Colonic mucosa (tissue), 4 donors: ENCODE measurements around the gene GDF15. TPM values are rescaled to one million over a fixed set of nuclear protein-coding genes. Genes with fewer than 3 reads are reported as not detected.

ENCODE experiments used
- DNase-seq: peaks from one replicate; pipeline ENCODE4 v3.0.0-alpha.2; 2020
- H3K27ac ChIP-seq: fragments of 200-600 bp; one replicate; pipeline ENCODE4 v1.8.0; 2021
- H3K27me3 ChIP-seq: fragments of 200-600 bp; one replicate; pipeline ENCODE4 v1.8.0; 2021
- H3K36me3 ChIP-seq: fragments of 200-600 bp; one replicate; pipeline ENCODE4 v1.8.0; 2021
- H3K4me1 ChIP-seq: fragments of 200-600 bp; one replicate; pipeline ENCODE4 v1.8.0; 2021; ENCODE audit warnings: mild to moderate bottlenecking
- H3K4me3 ChIP-seq: fragments of 200-600 bp; one replicate; pipeline ENCODE4 v1.8.0; 2021
- H3K9ac ChIP-seq, 2 donors: one replicate each; pipeline ENCODE4 v1.7.0; 2013; ENCODE audit warnings: control low read depth in 2 of 2, low read depth in 2 of 2, low read length in 2 of 2
- H3K9me3 ChIP-seq: fragments of 200-600 bp; one replicate; pipeline ENCODE4 v1.8.0; 2021
- CTCF ChIP-seq: fragments of 200-600 bp; IDR thresholded peaks from one replicate; pipeline ENCODE4 v1.8.0; 2022; ENCODE audit warnings: antibody characterized with exemption, mild to moderate bottlenecking
- intact Hi-C: fragments of 100-400 bp; cut with DNase I; formaldehyde crosslinking; loops from one replicate; pipeline ENCODE4 v1.14.1; 2022
- total RNA-seq, 2 donors: library from RNA; stranded (reverse); fragmentation: NEBNext Ultra II Directional in 1 of 2; extraction: Animal tissue kit (Norgen Biotek cat#: 25700) in 1 of 2; gene quantifications; one replicate each; pipeline ENCODE4 v1.2.1, GENCODE V29; 2021
- donor health status: healthy.
- donor health status: DM: no; HTN: no; CAD: no.
- donor health status: DM: no; HTN: no; CAD: no.

Gene GDF15
- total RNA-seq, 2 donors from 2014 or later, result 120 to 159 TPM

DNA sequence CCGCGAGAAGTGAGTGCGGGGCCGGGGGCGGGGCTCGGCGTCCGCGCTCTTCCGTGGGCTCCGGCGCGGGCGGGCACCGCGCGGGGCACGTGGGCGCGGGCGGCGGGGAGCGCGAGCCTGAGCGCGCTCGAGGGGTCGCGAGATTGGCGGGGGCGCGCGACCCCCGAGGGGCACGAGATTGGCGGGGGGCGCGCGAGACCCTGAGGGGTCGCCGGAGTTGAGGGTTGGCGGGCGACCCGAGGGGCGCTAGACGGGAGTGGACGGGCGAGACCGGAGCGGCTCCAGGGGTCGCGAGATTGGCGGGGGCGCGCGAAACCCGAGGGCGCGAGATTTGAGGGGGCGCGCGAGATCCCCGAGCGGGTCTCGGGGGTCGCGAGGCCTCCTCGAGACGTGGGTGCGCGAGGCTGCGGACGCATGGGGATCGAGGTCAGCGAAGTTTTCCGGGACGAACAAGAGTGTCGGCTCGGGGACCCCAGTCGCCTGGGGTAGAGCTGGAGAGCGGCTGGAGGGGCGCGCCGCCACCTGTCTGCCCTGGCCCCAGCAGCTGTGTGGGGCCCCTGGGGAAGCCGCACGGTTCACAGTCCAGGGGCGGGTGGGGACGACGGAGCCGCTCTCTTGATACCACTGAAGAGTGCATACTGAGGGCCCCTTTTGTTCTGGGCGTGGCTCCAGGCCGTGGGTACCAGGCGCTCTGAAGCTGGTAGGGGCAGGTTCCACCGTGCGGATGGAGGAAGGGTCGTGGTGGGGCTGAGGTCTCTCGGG is 33.9 kb downstream of the GDF15 start:
- H3K4me1 ChIP-seq, result peaks cover 28% of the 10 kb centered on the region
- peak; percentile 74 for DNase-seq
- intact Hi-C loops, result loop anchor here (10.0 kb wide), 1 partner anchor 215 kb away; the partner anchor contains the start of gene RAB3A
- H3K9me3 ChIP-seq, result no peaks in the 10 kb centered on the region
- peak overlapping the region; percentile 63 to 88 for H3K9ac ChIP-seq
- no peak for TF ChIP-seq CTCF
- H3K27me3 ChIP-seq, result peaks cover 13% of the 10 kb centered on the region
- H3K4me3 ChIP-seq, result peak overlapping the region; percentile 73
- no peaks in the 10 kb centered on the region for H3K36me3 ChIP-seq
- H3K27ac ChIP-seq, result peak overlapping the region; percentile 79

DNA sequence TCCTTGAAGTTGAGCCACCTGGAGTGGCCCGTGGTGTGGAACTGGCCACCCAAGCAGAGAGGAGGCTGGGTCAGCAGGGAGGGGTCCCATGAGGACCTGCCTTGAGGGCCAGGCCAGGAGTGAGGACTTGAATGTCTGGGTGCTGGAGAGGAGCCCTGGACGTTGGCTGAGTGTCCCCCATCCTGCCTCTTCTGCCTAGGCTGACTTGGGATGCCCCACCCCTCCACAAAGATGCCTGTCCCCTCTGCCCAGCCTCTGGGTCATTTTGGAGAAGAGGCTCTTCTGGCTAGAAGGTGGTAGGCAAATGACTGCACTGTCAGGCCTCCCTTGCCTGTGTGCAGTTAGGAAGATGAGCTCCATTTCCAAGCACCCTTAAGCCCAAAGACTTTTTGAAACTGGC is 35.0 kb downstream of the GDF15 start:
- no peaks in the 10 kb centered on the region for H3K36me3 ChIP-seq
- intact Hi-C loops, result no loop called here
- peak overlapping the region; percentile 79 for H3K27ac ChIP-seq
- H3K27me3 ChIP-seq, result peaks cover 13% of the 10 kb centered on the region
- TF ChIP-seq CTCF, result no peak
- peaks cover 28% of the 10 kb centered on the region for H3K4me1 ChIP-seq
- H3K4me3 ChIP-seq, result peak overlapping the region; percentile 73
- DNase-seq, result no peak
- H3K9ac ChIP-seq, result peak overlapping the region in 1 of 2 donors; percentile 24
- H3K9me3 ChIP-seq, result no peaks in the 10 kb centered on the region

- TF ChIP-seq CTCF, result no peak
- H3K4me1 ChIP-seq, result peaks cover 28% of the 10 kb centered on the region
- DNase-seq, result no peak
- no peaks in the 10 kb centered on the region for H3K9me3 ChIP-seq
- H3K36me3 ChIP-seq, result no peaks in the 10 kb centered on the region
- H3K9ac ChIP-seq, result peak overlapping the region in 1 of 2 donors; percentile 57
- intact Hi-C loops, result no loop called here
- peaks cover 13% of the 10 kb centered on the region for H3K27me3 ChIP-seq
- H3K4me3 ChIP-seq, result no peak overlapping the region
- no peak overlapping the region for H3K27ac ChIP-seq
Observed at GRCh38 chr19:18421371-18421959, 35.5 kb downstream of the GDF15 start.

DNA sequence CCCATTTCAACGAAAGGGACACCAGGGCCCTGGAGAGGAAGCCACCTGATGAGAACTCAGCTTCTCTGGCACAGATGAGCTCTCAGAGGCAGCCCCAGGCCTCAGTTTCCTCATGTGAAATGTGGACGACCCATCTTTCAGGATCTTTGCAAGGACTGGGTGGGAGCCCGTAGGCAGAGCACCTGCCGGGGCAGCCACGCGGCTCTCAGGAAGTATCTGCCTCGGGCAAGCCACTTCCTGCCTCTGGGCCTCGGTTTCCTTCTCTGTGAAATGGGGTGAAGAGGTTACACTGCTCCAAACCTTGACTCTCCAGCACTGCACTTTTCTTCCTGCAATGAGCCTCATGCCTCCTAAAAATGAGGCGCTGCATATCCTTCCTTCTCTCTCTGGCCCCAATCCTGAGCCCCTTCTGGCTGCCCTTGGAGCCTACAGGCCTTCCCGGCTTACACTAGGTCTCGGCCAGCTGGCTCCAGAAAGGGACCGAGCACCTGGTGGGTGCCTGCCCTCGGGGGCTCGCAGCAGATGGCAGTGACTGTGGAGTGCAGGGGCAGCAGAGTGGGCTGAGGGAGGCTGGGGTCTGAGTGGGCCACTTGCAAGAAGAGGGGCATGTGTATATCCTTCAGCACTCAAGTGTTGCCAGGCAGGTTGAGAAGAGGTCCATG is 36.7 kb downstream of the GDF15 start:
- Histone ChIP-seq H3K27ac (no peak overlapping the region), H3K4me1 (peaks cover 23% of the 10 kb centered on the region), H3K9ac (peak overlapping the region in 1 of 2 donors; percentile 19), H3K9me3 (no peaks in the 10 kb centered on the region), H3K4me3 (no peak overlapping the region), H3K27me3 (peaks cover 6% of the 10 kb centered on the region), H3K36me3 (no peaks in the 10 kb centered on the region)
- no peak for TF ChIP-seq CTCF
- no peak for DNase-seq
- intact Hi-C loops, result no loop called here

GRCh38 chr19:18423258-18424020 is 37.5 kb downstream of the GDF15 start:
- DNase-seq, result no peak
- Histone ChIP-seq H3K9me3 (no peaks in the 10 kb centered on the region), H3K4me1 (peaks cover 15% of the 10 kb centered on the region), H3K9ac (peak overlapping the region; percentile 21 to 24), H3K36me3 (no peaks in the 10 kb centered on the region), H3K4me3 (no peak overlapping the region), H3K27me3 (no peaks in the 10 kb centered on the region), H3K27ac (no peak overlapping the region)
- intact Hi-C loops, result no loop called here
- no peak for TF ChIP-seq CTCF
